ENCODE measurements around the gene CDC5L. TPM values are rescaled to one million over a fixed set of nuclear protein-coding genes. Genes with fewer than 3 reads are reported as not detected.

CDC5L gene
- total RNA-seq, 5 donors from 2014 or later (not counting 1 experiment from before 2014, with no cell fraction given): 16.9 to 18.8 (median 17.9) TPM

GRCh38 chr6:44475779-44476434, 88.4 kb downstream of the CDC5L start:
- H3K9me3 Mint-ChIP-seq: no peaks in the 10 kb centered on the region
- H3K4me1 Mint-ChIP-seq: peaks cover 0 to 2% (median 0%) of the 10 kb centered on the region in 3 donors
- 38% methylated on average over 20 of the region's 23 CpGs for WGBS (ENCODE audit: insufficient coverage)
- H3K27me3 ChIP-seq (replicated peaks in 1 of 2; ENCODE audit: control insufficient read depth in 2 of 2, extremely low read depth in 1 of 2, insufficient read depth in 2 of 2, low read length in 1 of 2): peaks cover 0 to 29% of the 10 kb centered on the region in 2 experiments
- no peak overlapping the region for H3K4me3 ChIP-seq (ENCODE audit: control insufficient read depth in 1 of 2, extremely low read depth in 1 of 2, low read length in 1 of 2)
- no peak overlapping the region for H3K27ac ChIP-seq (ENCODE audit: low read length)
- H3K4me1 ChIP-seq (ENCODE audit: control insufficient read depth in 1 of 2, extremely low read depth in 1 of 2, insufficient read depth in 2 of 2, low read length in 2 of 2): peaks cover 0 to 8% of the 10 kb centered on the region in 2 experiments
- H3K36me3 ChIP-seq (ENCODE audit: control insufficient read depth in 2 of 2, extremely low read depth in 1 of 2, insufficient read depth in 1 of 2, low read length in 1 of 2): no peaks in the 10 kb centered on the region
- DNase-seq (peak; percentile 14 to 74 (median 51)), ATAC-seq (replicated peaks in 1 of 4) (peak; percentile 75 to 84 (median 83))
- H3K36me3 Mint-ChIP-seq: no peaks in the 10 kb centered on the region
- H3K27ac Mint-ChIP-seq: no peak overlapping the region
- ChIA-PET CTCF (interaction anchor here (0.5 to 2.2 kb wide), 20 partner anchors 13 to 1937 kb away, joined by 3 to 22 read pairs (median 4); no protein-coding TSS in a partner anchor), POLR2A (no interaction called here)
- no peaks in the 10 kb centered on the region for H3K9me3 ChIP-seq
- H3K4me3 Mint-ChIP-seq: no peak overlapping the region
- peaks cover 6 to 8% of the 10 kb centered on the region in 2 donors for H3K27me3 Mint-ChIP-seq

DNA sequence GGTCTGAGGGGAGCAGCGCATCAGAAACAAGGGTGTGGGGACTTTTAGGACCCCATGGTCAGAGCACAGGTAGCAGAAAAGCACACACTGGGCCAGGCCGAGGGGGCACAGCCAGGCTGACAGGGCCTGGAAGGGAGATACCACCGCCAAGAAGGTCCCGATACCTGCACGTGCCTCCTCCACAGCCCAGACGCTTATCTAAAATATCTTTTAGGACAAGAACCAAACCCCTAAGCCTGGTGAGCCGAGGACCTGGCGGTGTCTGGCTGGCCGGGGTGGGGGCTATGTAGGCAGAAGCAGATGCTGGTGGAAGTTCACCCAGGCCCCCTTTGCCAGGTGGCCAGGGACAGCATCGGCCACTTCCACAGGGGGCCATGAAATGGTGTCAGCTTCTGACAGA, 89.3 kb downstream of the CDC5L start:
- Mint-ChIP-seq H3K27ac (no peak overlapping the region), H3K27me3 (peaks cover 6 to 8% of the 10 kb centered on the region in 2 donors), H3K36me3 (no peaks in the 10 kb centered on the region), H3K4me1 (peaks cover 0 to 2% (median 0%) of the 10 kb centered on the region in 3 donors), H3K9me3 (no peaks in the 10 kb centered on the region), H3K4me3 (no peak overlapping the region)
- H3K36me3 ChIP-seq (ENCODE audit: control insufficient read depth in 2 of 2, extremely low read depth in 1 of 2, insufficient read depth in 1 of 2, low read length in 1 of 2): no peaks in the 10 kb centered on the region
- ChIA-PET POLR2A (no interaction called here), CTCF (interaction anchor here in 1 of 2 donors (1.6 kb wide), 1 partner anchor 1238 kb away, joined by 6 read pairs; no protein-coding TSS in a partner anchor)
- H3K9me3 ChIP-seq: no peaks in the 10 kb centered on the region
- WGBS (ENCODE audit: insufficient coverage): 93% methylated on average over 6 of the region's 10 CpGs
- H3K27me3 ChIP-seq (replicated peaks in 1 of 2; ENCODE audit: control insufficient read depth in 2 of 2, extremely low read depth in 1 of 2, insufficient read depth in 2 of 2, low read length in 1 of 2): peaks cover 0 to 32% of the 10 kb centered on the region in 2 experiments
- DNase-seq: no peak
- peaks cover 0 to 8% of the 10 kb centered on the region in 2 experiments for H3K4me1 ChIP-seq (ENCODE audit: control insufficient read depth in 1 of 2, extremely low read depth in 1 of 2, insufficient read depth in 2 of 2, low read length in 2 of 2)
- H3K4me3 ChIP-seq (ENCODE audit: control insufficient read depth in 1 of 2, extremely low read depth in 1 of 2, low read length in 1 of 2): no peak overlapping the region
- no peak for ATAC-seq (replicated peaks in 1 of 4)
- no peak overlapping the region for H3K27ac ChIP-seq (ENCODE audit: low read length)

DNA sequence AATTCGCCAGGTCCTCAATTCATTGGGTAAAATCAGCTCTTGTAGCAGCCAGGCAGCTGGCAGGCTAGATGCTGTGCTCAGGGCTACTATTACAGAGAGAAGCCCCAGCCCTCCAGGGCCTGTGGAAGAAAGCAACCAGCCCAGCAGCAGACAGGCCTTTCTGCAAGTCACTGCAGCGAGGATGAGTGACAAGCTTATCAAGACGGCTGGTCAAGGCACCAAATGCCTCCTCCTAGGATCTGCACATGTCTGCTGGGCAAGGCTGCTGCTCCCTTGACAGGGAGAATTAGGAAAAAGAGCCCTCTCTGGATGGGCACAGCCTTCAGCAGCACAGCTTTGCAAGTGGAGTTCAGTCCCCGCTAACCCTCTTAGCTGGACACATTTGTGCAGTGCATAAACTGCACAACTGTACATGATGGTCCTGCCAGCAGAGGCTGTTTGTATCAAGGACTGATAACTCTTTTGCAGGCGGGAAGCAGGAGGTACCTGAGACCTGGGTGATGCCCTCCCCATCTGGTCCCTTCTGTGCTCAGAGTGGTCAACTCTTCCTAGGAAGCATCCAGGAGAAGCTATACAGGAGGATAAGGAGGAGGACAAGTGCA, 89.9 kb downstream of the CDC5L start:
- WGBS (ENCODE audit: insufficient coverage): 84% methylated on average over 5 of the region's 5 CpGs
- no peak overlapping the region for H3K4me3 ChIP-seq (ENCODE audit: control insufficient read depth in 1 of 2, extremely low read depth in 1 of 2, low read length in 1 of 2)
- Mint-ChIP-seq H3K4me1 (peaks cover 0 to 2% (median 0%) of the 10 kb centered on the region in 3 donors), H3K9me3 (no peaks in the 10 kb centered on the region), H3K4me3 (no peak overlapping the region), H3K27me3 (peaks cover 6 to 8% of the 10 kb centered on the region in 2 donors), H3K27ac (no peak overlapping the region), H3K36me3 (no peaks in the 10 kb centered on the region)
- H3K9me3 ChIP-seq: no peaks in the 10 kb centered on the region
- H3K36me3 ChIP-seq (ENCODE audit: control insufficient read depth in 2 of 2, extremely low read depth in 1 of 2, insufficient read depth in 1 of 2, low read length in 1 of 2): no peaks in the 10 kb centered on the region
- ChIA-PET CTCF (interaction anchor here (1.0 to 1.6 kb wide), 2 partner anchors 30 to 1237 kb away, joined by 3 to 6 read pairs; no protein-coding TSS in a partner anchor), POLR2A (no interaction called here)
- no peak overlapping the region for H3K27ac ChIP-seq (ENCODE audit: low read length)
- peaks cover 0 to 32% of the 10 kb centered on the region in 2 experiments for H3K27me3 ChIP-seq (replicated peaks in 1 of 2; ENCODE audit: control insufficient read depth in 2 of 2, extremely low read depth in 1 of 2, insufficient read depth in 2 of 2, low read length in 1 of 2)
- DNase-seq: no peak
- H3K4me1 ChIP-seq (ENCODE audit: control insufficient read depth in 1 of 2, extremely low read depth in 1 of 2, insufficient read depth in 2 of 2, low read length in 2 of 2): peaks cover 0 to 8% of the 10 kb centered on the region in 2 experiments
- ATAC-seq (replicated peaks in 1 of 4): no peak

- no peak overlapping the region for H3K27ac ChIP-seq (ENCODE audit: low read length)
- POLR2A ChIA-PET: no interaction called here
- no peaks in the 10 kb centered on the region for H3K36me3 ChIP-seq (ENCODE audit: control insufficient read depth in 2 of 2, extremely low read depth in 1 of 2, insufficient read depth in 1 of 2, low read length in 1 of 2)
- Mint-ChIP-seq H3K27ac (no peak overlapping the region), H3K9me3 (no peaks in the 10 kb centered on the region), H3K36me3 (no peaks in the 10 kb centered on the region), H3K4me1 (peaks cover 0 to 2% (median 0%) of the 10 kb centered on the region in 3 donors), H3K4me3 (no peak overlapping the region), H3K27me3 (peaks cover 6 to 8% of the 10 kb centered on the region in 2 donors)
- DNase-seq: no peak
- CTCF ChIA-PET: interaction anchor here (1.0 to 1.6 kb wide), 2 partner anchors 29 to 1236 kb away, joined by 3 to 6 read pairs; no protein-coding TSS in a partner anchor
- no peaks in the 10 kb centered on the region for H3K9me3 ChIP-seq
- ATAC-seq (replicated peaks in 1 of 4): no peak
- WGBS (ENCODE audit: insufficient coverage): no CpG with 5 or more reads among the region's 3 CpGs
- peaks cover 0 to 8% of the 10 kb centered on the region in 2 experiments for H3K4me1 ChIP-seq (ENCODE audit: control insufficient read depth in 1 of 2, extremely low read depth in 1 of 2, insufficient read depth in 2 of 2, low read length in 2 of 2)
- no peak overlapping the region for H3K4me3 ChIP-seq (ENCODE audit: control insufficient read depth in 1 of 2, extremely low read depth in 1 of 2, low read length in 1 of 2)
- H3K27me3 ChIP-seq (replicated peaks in 1 of 2; ENCODE audit: control insufficient read depth in 2 of 2, extremely low read depth in 1 of 2, insufficient read depth in 2 of 2, low read length in 1 of 2): peaks cover 0 to 39% of the 10 kb centered on the region in 2 experiments
Observed at GRCh38 chr6:44478158-44478557, 90.7 kb downstream of the CDC5L start.

- ATAC-seq (replicated peaks in 1 of 4) (no peak), DNase-seq (no peak)
- 71% methylated on average over 4 of the region's 11 CpGs for WGBS (ENCODE audit: insufficient coverage)
- Histone ChIP-seq H3K4me3 (ENCODE audit: control insufficient read depth in 1 of 2, extremely low read depth in 1 of 2, low read length in 1 of 2) (no peak overlapping the region), H3K4me1 (ENCODE audit: control insufficient read depth in 1 of 2, extremely low read depth in 1 of 2, insufficient read depth in 2 of 2, low read length in 2 of 2) (peaks cover 0 to 8% of the 10 kb centered on the region in 2 experiments), H3K27me3 (replicated peaks in 1 of 2; ENCODE audit: control insufficient read depth in 2 of 2, extremely low read depth in 1 of 2, insufficient read depth in 2 of 2, low read length in 1 of 2) (peaks cover 0 to 40% of the 10 kb centered on the region in 2 experiments), H3K9me3 (no peaks in the 10 kb centered on the region), H3K36me3 (ENCODE audit: control insufficient read depth in 2 of 2, extremely low read depth in 1 of 2, insufficient read depth in 1 of 2, low read length in 1 of 2) (no peaks in the 10 kb centered on the region), H3K27ac (ENCODE audit: low read length) (no peak overlapping the region)
- Mint-ChIP-seq H3K9me3 (no peaks in the 10 kb centered on the region), H3K27me3 (peaks cover 6 to 9% of the 10 kb centered on the region in 2 donors), H3K4me1 (peaks cover 0 to 2% (median 0%) of the 10 kb centered on the region in 3 donors), H3K4me3 (no peak overlapping the region), H3K27ac (no peak overlapping the region), H3K36me3 (no peaks in the 10 kb centered on the region)
- CTCF ChIA-PET: interaction anchor here (0.7 to 1.6 kb wide), 2 partner anchors 10 to 1236 kb away, joined by 3 to 6 read pairs; no protein-coding TSS in a partner anchor
- POLR2A ChIA-PET: no interaction called here
Observed at GRCh38 chr6:44478591-44479254, 91.2 kb downstream of the CDC5L start.

DNA sequence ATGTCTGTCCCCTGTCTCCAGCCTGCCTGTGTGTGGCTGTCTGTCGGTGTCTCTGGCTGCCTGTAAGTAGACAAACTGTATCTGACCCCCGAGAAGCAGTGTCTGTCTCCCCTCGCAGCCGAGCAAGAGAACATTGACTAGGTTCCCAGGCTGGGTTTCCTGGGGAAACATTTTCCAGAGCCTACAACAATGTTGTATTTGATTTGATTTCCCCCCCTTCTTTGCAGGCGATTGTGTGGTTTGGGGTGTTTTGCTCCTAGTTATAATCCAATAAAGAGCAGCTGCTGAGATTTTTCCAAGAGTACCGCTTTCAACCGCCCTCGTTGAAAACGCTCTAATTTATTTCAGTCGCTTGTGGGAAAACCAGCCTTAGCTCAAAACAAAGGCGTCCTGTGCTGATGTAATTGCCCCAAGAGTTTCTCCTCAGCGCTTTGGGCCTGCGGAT, 92.6 kb downstream of the CDC5L start:
- WGBS (ENCODE audit: insufficient coverage): 91% methylated on average over 12 of the region's 13 CpGs

More for the DNA sequence above, 92.6 kb downstream of the CDC5L start:
- Mint-ChIP-seq H3K27me3 (peaks cover 2 to 6% of the 10 kb centered on the region in 2 donors), H3K27ac (no peak overlapping the region), H3K4me3 (no peak overlapping the region), H3K9me3 (no peaks in the 10 kb centered on the region), H3K4me1 (peaks cover 0 to 2% (median 0%) of the 10 kb centered on the region in 3 donors), H3K36me3 (no peaks in the 10 kb centered on the region)
- Histone ChIP-seq H3K9me3 (no peaks in the 10 kb centered on the region), H3K4me3 (ENCODE audit: control insufficient read depth in 1 of 2, extremely low read depth in 1 of 2, low read length in 1 of 2) (no peak overlapping the region), H3K36me3 (ENCODE audit: control insufficient read depth in 2 of 2, extremely low read depth in 1 of 2, insufficient read depth in 1 of 2, low read length in 1 of 2) (no peaks in the 10 kb centered on the region), H3K27me3 (replicated peaks in 1 of 2; ENCODE audit: control insufficient read depth in 2 of 2, extremely low read depth in 1 of 2, insufficient read depth in 2 of 2, low read length in 1 of 2) (peaks cover 0 to 38% of the 10 kb centered on the region in 2 experiments), H3K4me1 (ENCODE audit: control insufficient read depth in 1 of 2, extremely low read depth in 1 of 2, insufficient read depth in 2 of 2, low read length in 2 of 2) (peaks cover 0 to 8% of the 10 kb centered on the region in 2 experiments), H3K27ac (ENCODE audit: low read length) (no peak overlapping the region)
- ChIA-PET POLR2A (no interaction called here), CTCF (interaction anchor here in 1 of 2 donors (1.1 kb wide), 1 partner anchor 10 kb away, joined by 3 read pairs; no protein-coding TSS in a partner anchor)
- ATAC-seq (replicated peaks in 1 of 4) (no peak), DNase-seq (no peak)
